Brain pericyte (primary cell): ENCODE data around the gene TTC29.
"Not testable (repeated sequence)": the region's sequence is repeated elsewhere in the genome, so short reads cannot be mapped to it uniquely, and the experiment has no call there.

Source experiments
- DNase-seq: peaks from one replicate; pipeline ENCODE4 v3.0.0-alpha.2; 2012; ENCODE audit warnings: low read depth, low spot score

Gene TTC29

GRCh38 chr4:146699910-146700309 lies 245.8 kb downstream of the TTC29 start:
- no peak for DNase-seq

- DNase-seq = no peak
Observed at GRCh38 chr4:146674829-146675570, 270.7 kb downstream of the TTC29 start.

- not testable (repeated sequence) for DNase-seq
Observed at GRCh38 chr4:146663968-146664311, 281.7 kb downstream of the TTC29 start.

- DNase-seq = no peak
Observed at GRCh38 chr4:146661367-146661766, 284.3 kb downstream of the TTC29 start.
